A549 (cell line): ENCODE measurements around the gene SIRT2. TPM values are rescaled to one million over a fixed set of nuclear protein-coding genes. Genes with fewer than 3 reads are reported as not detected.

Source experiments
- ATAC-seq, 2 experiments: fragments of 200-7000 bp in 1 of 2; fragments of >200 bp in 1 of 2; cut with Nextera tagmentation in 1 of 2; cut with Tn5 transposase in 1 of 2; 3 replicates each; pipeline versions ENCODE4 v1.8.0 to v1.9.1; 2018 to 2020; ENCODE audit warnings: mild to moderate bottlenecking in 1 of 2, moderate library complexity in 1 of 2
- CTCF ChIA-PET: fragments of 300-600 bp; sonication (Branson Sonifier 250); formaldehyde crosslinking; extraction: SDS; loops from one replicate; lab custom pipeline; 2021; ENCODE audit warnings: antibody characterized with exemption, inconsistent platforms; lab: Yijun Ruan, JAX
- POLR2A ChIA-PET: fragments of 350-600 bp; formaldehyde crosslinking; extraction: SDS; loops from one replicate; lab custom pipeline; 2021; ENCODE audit warnings: antibody characterized with exemption, inconsistent platforms; lab: Yijun Ruan, JAX
- DNase-seq, 2 experiments: peaks; one replicate each; pipeline versions ENCODE4 v3.0.0 to v3.0.0-alpha.2; 2011 to 2016; ENCODE audit warnings: low read depth in 1 of 2, low spot score in 1 of 2
- FAIRE-seq: peaks from 2 replicates; lab custom pipeline; 2011; peaks lifted over from hg19 to GRCh38; lab: Jason Lieb, UNC
- H3K27ac ChIP-seq, 2 experiments: fragments of >200 bp; sonication (Bioruptor Twin); formaldehyde crosslinking; 3 replicates each; pipeline ENCODE4 v1.5.1; 2016 to 2017
- H3K4me1 ChIP-seq: fragments of >200 bp; sonication (Bioruptor Twin); formaldehyde crosslinking; 3 replicates; pipeline ENCODE4 v1.6.1; 2016
- H3K4me2 ChIP-seq: fragments of >200 bp; sonication (Bioruptor Twin); formaldehyde crosslinking; 3 replicates; pipeline ENCODE4 v1.6.1; 2016
- H3K4me3 ChIP-seq: fragments of >200 bp; sonication (Bioruptor Twin); formaldehyde crosslinking; 3 replicates; pipeline ENCODE4 v1.5.1; 2016
- H3K9me3 ChIP-seq: fragments of >200 bp; sonication (Bioruptor Twin); formaldehyde crosslinking; 3 replicates; pipeline ENCODE4 v1.6.1; 2016
- CBX8 ChIP-seq: fragments of 200-600 bp; sonication (generic); IDR thresholded peaks from 2 replicates; pipeline ENCODE4 v1.6.1; 2016
- CEBPB ChIP-seq, 2 experiments: fragments of >200 bp in 1 of 2; sonication (Bioruptor Twin) in 1 of 2; formaldehyde crosslinking in 1 of 2; IDR thresholded peaks; 2 replicates each; pipeline ENCODE4 v1.6.1; 2012 to 2016
- CHD2 ChIP-seq: fragments of 150-350 bp; IDR thresholded peaks from 2 replicates; pipeline ENCODE4 v1.6.1; 2014; ENCODE audit warnings: low read length; ENCODE audit not compliant: partially characterized antibody
- CHD4 ChIP-seq: fragments of 200-600 bp; sonication (generic); IDR thresholded peaks from 2 replicates; pipeline ENCODE4 v1.6.1; 2016; ENCODE audit warnings: antibody characterized with exemption, mild to moderate bottlenecking, borderline replicate concordance
- CTCF ChIP-seq: fragments of >200 bp; sonication (Bioruptor Twin); formaldehyde crosslinking; IDR thresholded peaks from 3 replicates; pipeline ENCODE4 v1.5.1; 2016
- E2F6 ChIP-seq: IDR thresholded peaks from 2 replicates; pipeline ENCODE4 v1.6.1; 2012; ENCODE audit warnings: low read depth, borderline replicate concordance
- EHMT2 ChIP-seq: fragments of 200-600 bp; sonication (generic); IDR thresholded peaks from 2 replicates; pipeline ENCODE4 v1.6.1; 2016; ENCODE audit warnings: antibody characterized with exemption, low read depth, mild to moderate bottlenecking, moderate library complexity
- FOSB ChIP-seq: fragments of 250-450 bp; sonication (Bioruptor Pico); IDR thresholded peaks from 2 replicates; pipeline ENCODE4 v1.5.0; 2020; ENCODE audit warnings: mild to moderate bottlenecking, moderate library complexity
- FOSL2 ChIP-seq, 2 experiments: fragments of 450-650 bp in 1 of 2; fragments of >200 bp in 1 of 2; sonication (Bioruptor Twin) in 1 of 2; formaldehyde crosslinking; IDR thresholded peaks; 2 replicates each; pipeline versions ENCODE4 v1.5.0 to v1.6.1; 2016 to 2020; ENCODE audit warnings: mild to moderate bottlenecking in 1 of 2, moderate library complexity in 1 of 2
- FOXS1 ChIP-seq: fragments of 250-450 bp; sonication (Bioruptor Pico); IDR thresholded peaks from 2 replicates; pipeline ENCODE4 v1.5.0; 2020; ENCODE audit warnings: mild to moderate bottlenecking, moderate library complexity
- HDAC2 ChIP-seq: fragments of 200-600 bp; sonication (generic); IDR thresholded peaks from 2 replicates; pipeline ENCODE4 v1.6.1; 2016
- JUNB ChIP-seq: fragments of >200 bp; sonication (Bioruptor Twin); formaldehyde crosslinking; IDR thresholded peaks from 2 replicates; pipeline ENCODE4 v1.6.1; 2016
- KDM5A ChIP-seq: fragments of 200-600 bp; sonication (generic); IDR thresholded peaks from 2 replicates; pipeline ENCODE4 v1.6.1; 2016; ENCODE audit warnings: antibody characterized with exemption, mild to moderate bottlenecking
- MAFK ChIP-seq: fragments of 450-650 bp; IDR thresholded peaks from 2 replicates; pipeline ENCODE4 v1.6.1; 2014; ENCODE audit not compliant: partially characterized antibody
- MAZ ChIP-seq: fragments of 150-350 bp; IDR thresholded peaks from 2 replicates; pipeline ENCODE4 v1.6.1; 2014; ENCODE audit warnings: antibody characterized with exemption, low read depth, low read length, borderline replicate concordance
- NPAS2 ChIP-seq: fragments of 250-450 bp; sonication (Bioruptor Pico); IDR thresholded peaks from 2 replicates; pipeline ENCODE4 v1.8.0; 2022; ENCODE audit warnings: mild to moderate bottlenecking, moderate library complexity, borderline replicate concordance
- NR3C1 ChIP-seq: fragments of >200 bp; sonication (Bioruptor Twin); formaldehyde crosslinking; IDR thresholded peaks from 3 replicates; pipeline ENCODE4 v1.6.1; 2017
- RAD21 ChIP-seq, 2 experiments: fragments of >200 bp in 1 of 2; sonication (Bioruptor Twin) in 1 of 2; formaldehyde crosslinking in 1 of 2; IDR thresholded peaks in 1 of 2; conservative IDR thresholded peaks in 1 of 2; 2 replicates in 1 of 2; 3 replicates in 1 of 2; pipeline ENCODE4 v1.6.1; 2012 to 2018; ENCODE audit warnings: inconsistent platforms in 1 of 2
- RARB ChIP-seq: fragments of 250-450 bp; sonication (Bioruptor Pico); IDR thresholded peaks from 2 replicates; pipeline ENCODE4 v1.8.0; 2021; ENCODE audit warnings: mild to moderate bottlenecking, moderate library complexity
- REST ChIP-seq: fragments of 200-600 bp; sonication (generic); IDR thresholded peaks from 2 replicates; pipeline ENCODE4 v1.6.1; 2016; ENCODE audit warnings: antibody characterized with exemption, mild to moderate bottlenecking, moderate library complexity
- RFX5 ChIP-seq: fragments of 450-650 bp; IDR thresholded peaks from 2 replicates; pipeline ENCODE4 v1.7.1; 2014; ENCODE audit warnings: antibody characterized with exemption, mild to moderate bottlenecking, moderate library complexity
- SREBF2 ChIP-seq: fragments of 450-650 bp; IDR thresholded peaks from 2 replicates; pipeline ENCODE4 v1.6.1; 2014; ENCODE audit warnings: mild to moderate bottlenecking, moderate library complexity
- TFCP2L1 ChIP-seq: fragments of 250-450 bp; sonication (Bioruptor Pico); IDR thresholded peaks from 2 replicates; pipeline ENCODE4 v1.5.0; 2021; ENCODE audit warnings: mild to moderate bottlenecking
- USF2 ChIP-seq: fragments of 450-650 bp; IDR thresholded peaks from 2 replicates; pipeline ENCODE4 v1.6.1; 2014; ENCODE audit warnings: antibody characterized with exemption
- ZFP36 ChIP-seq: fragments of 450-650 bp; IDR thresholded peaks from 2 replicates; pipeline ENCODE4 v1.6.1; 2014; ENCODE audit warnings: borderline replicate concordance; ENCODE audit not compliant: partially characterized antibody
- ZNF302 ChIP-seq: fragments of 250-450 bp; sonication (Bioruptor Pico); IDR thresholded peaks from 2 replicates; pipeline ENCODE4 v1.9.0; 2021; ENCODE audit warnings: inconsistent platforms, mild to moderate bottlenecking, moderate library complexity
- WGBS: methylation state at CpG from one replicate; pipeline ENCODE4 v1.1.6; 2017; ENCODE audit errors: missing lambda C conversion rate; 5-methylcytosine and 5-hydroxymethylcytosine counted together
- polyA minus RNA-seq: library from RNA; depleted of rRNA, polyadenylated mRNA; stranded (reverse); fragments of >200 nt; gene quantifications from 2 replicates; pipeline ENCODE4 v1.2.3, GENCODE V29; 2011; rRNA and poly(A)+ RNA removed
- polyA plus RNA-seq, 4 experiments: library from polyadenylated mRNA; depleted of rRNA in 3 of 4; stranded (reverse); fragments of >200 nt; fragmentation: RNase III in 1 of 4; extraction: RNeasy Plus Mini Kit Qiagen cat#74134 plus additional on column Dnase treatment in 1 of 4; gene quantifications; 2 replicates in 3 of 4; 3 replicates in 1 of 4; pipeline ENCODE4 v1.2.3, GENCODE V29; 2011 to 2017
- TF ChIP-seq, protein P1 (sequence below): fragments of 250-450 bp; sonication (Bioruptor Pico); IDR thresholded peaks from 2 replicates; pipeline ENCODE4 v1.5.0; 2021; ENCODE audit warnings: mild to moderate bottlenecking, moderate library complexity, borderline replicate concordance
- TF ChIP-seq, protein P2 (sequence below): fragments of >200 bp; sonication (Bioruptor Twin); formaldehyde crosslinking; IDR thresholded peaks from 3 replicates; pipeline ENCODE4 v1.6.1; 2016

Gene SIRT2
- polyA plus RNA-seq (2011; rRNA removed) (28.6 and 31.5 TPM in 2 replicates), polyA plus RNA-seq (2017; fragmentation: RNase III; extraction: RNeasy Plus Mini Kit Qiagen cat#74134 plus additional on column Dnase treatment) (28.3 to 30.4 TPM (median 30.4 TPM) in 3 replicates), polyA minus RNA-seq (23.2 and 27.7 TPM in 2 replicates)
- polyA plus RNA-seq (2012; cell fraction: cytosol; rRNA removed): 32.7 and 36.6 TPM in 2 replicates
- polyA plus RNA-seq (2012; cell fraction: nucleus; rRNA removed): 57.0 and 61.5 TPM in 2 replicates

GRCh38 chr19:38899447-38900201 lies at the start of gene SIRT2, which contains the start of gene NFKBIB:
TSS of gene SIRT2 (minus strand) at chr19:38899618. CDS start at chr19:38899521, 97 bp downstream.
TSS of gene NFKBIB (plus strand) at chr19:38899969. CDS start at chr19:38900033, 64 bp downstream.
- Histone ChIP-seq H3K4me1 (peaks cover 16% of the 10 kb centered on the region), H3K4me2 (peak within 1 kb of the TSS; percentile 76), H3K9me3 (peaks cover 5% of the 10 kb centered on the region), H3K27ac (peak within 1 kb of the TSS; percentile 76 to 85), H3K4me3 (peak within 1 kb of the TSS; percentile 56)
- DNase-seq (peak; percentile 100), FAIRE-seq (peak; percentile 100), ATAC-seq (peak; percentile 92 to 97)
- CTCF ChIA-PET: interaction anchor here (0.7 to 4.4 kb wide), 20 partner anchors 9 to 603 kb away, joined by 3 to 45 read pairs (median 4); partner anchors contain the start of genes CCER2, MRPS12 and SARS2
- WGBS: 4% methylated on average over 60 of the region's 64 CpGs
- POLR2A ChIA-PET: interaction anchor here (0.6 to 2.4 kb wide), 18 partner anchors 12 to 536 kb away, joined by 3 to 30 read pairs (median 3); partner anchors contain the start of genes ACTN4, CCER2, EIF3K and HNRNPL
- TF ChIP-seq TFCP2L1 (0 out of 2 replicates have a peak, but pooled peaks have one; percentile 32), MAZ (0 out of 2 replicates have a peak, but pooled peaks have one; percentile 26), REST (peak; percentile 39), E2F6 (peak; percentile 77), ZFP36 (no peak), FOSB (CRISPR knock-in tag) (no peak), CHD2 (peak; percentile 31), CTCF (no peak), CEBPB (IDR thresholded peaks at IDR 0.05) (peak; percentile 43 to 70; a peak in 2 of 4 replicates), CBX8 (no peak), FOXS1 (no peak), HDAC2 (no peak), NR3C1 (no peak), USF2 (peak; percentile 86), JUNB (no peak), ZNF302 (CRISPR knock-in tag) (no peak), NPAS2 (no peak), KDM5A (no peak), RARB (no peak), MAFK (peak; percentile 96), FOSL2 (IDR thresholded peaks at IDR 0.05) (no peak), FOSL2 (CRISPR knock-in tag; IDR thresholded peaks at IDR 0.05) (0 out of 2 replicates have a peak, but pooled peaks have one; percentile 25), RFX5 (peak; percentile 84), SREBF2 (no peak), RAD21 (conservative IDR thresholded peaks at IDR 0.05 in 1 of 2, IDR thresholded peaks at IDR 0.05 in 1 of 2) (no peak), EHMT2 (no peak), CHD4 (no peak; the same call in 1 of the 2 replicates)
- TF ChIP-seq, protein P1, sequence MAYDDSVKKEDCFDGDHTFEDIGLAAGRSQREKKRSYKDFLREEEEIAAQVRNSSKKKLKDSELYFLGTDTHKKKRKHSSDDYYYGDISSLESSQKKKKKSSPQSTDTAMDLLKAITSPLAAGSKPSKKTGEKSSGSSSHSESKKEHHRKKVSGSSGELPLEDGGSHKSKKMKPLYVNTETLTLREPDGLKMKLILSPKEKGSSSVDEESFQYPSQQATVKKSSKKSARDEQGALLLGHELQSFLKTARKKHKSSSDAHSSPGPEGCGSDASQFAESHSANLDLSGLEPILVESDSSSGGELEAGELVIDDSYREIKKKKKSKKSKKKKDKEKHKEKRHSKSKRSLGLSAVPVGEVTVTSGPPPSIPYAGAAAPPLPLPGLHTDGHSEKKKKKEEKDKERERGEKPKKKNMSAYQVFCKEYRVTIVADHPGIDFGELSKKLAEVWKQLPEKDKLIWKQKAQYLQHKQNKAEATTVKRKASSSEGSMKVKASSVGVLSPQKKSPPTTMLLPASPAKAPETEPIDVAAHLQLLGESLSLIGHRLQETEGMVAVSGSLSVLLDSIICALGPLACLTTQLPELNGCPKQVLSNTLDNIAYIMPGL (CRISPR knock-in tag): peak; percentile 26; the same call in 1 of the 2 replicates
- TF ChIP-seq, protein P2, sequence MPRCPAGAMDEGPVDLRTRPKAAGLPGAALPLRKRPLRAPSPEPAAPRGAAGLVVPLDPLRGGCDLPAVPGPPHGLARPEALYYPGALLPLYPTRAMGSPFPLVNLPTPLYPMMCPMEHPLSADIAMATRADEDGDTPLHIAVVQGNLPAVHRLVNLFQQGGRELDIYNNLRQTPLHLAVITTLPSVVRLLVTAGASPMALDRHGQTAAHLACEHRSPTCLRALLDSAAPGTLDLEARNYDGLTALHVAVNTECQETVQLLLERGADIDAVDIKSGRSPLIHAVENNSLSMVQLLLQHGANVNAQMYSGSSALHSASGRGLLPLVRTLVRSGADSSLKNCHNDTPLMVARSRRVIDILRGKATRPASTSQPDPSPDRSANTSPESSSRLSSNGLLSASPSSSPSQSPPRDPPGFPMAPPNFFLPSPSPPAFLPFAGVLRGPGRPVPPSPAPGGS: no peak; the same call in 1 of the 3 replicates
